AG04450 (cell line): ENCODE data around the gene GNAL. TPM values are rescaled to one million over a fixed set of nuclear protein-coding genes. Genes with fewer than 3 reads are reported as not detected.
"Not testable (repeated sequence)": the region's sequence is repeated elsewhere in the genome, so short reads cannot be mapped to it uniquely, and the experiment has no call there.

Experiments
- CTCF ChIA-PET: fragments of 300-600, 350-600 bp; formaldehyde crosslinking; extraction: SDS; loops from one replicate; lab custom pipeline; 2022; ENCODE audit warnings: antibody characterized with exemption, inconsistent platforms; lab: Charles Lee
- POLR2A ChIA-PET: fragments of 350-600 bp; formaldehyde crosslinking; extraction: SDS; loops from one replicate; lab custom pipeline; 2021; ENCODE audit warnings: antibody characterized with exemption, inconsistent platforms; lab: Yijun Ruan, JAX
- DNase-seq: peaks from one replicate; pipeline ENCODE4 v3.0.0-alpha.2; 2011; ENCODE audit warnings: low read depth, low spot score
- H3K27ac ChIP-seq: one replicate; pipeline ENCODE4 v1.5.1; 2012; ENCODE audit warnings: low read depth, low read length, control low read depth
- H3K27me3 ChIP-seq: one replicate; pipeline ENCODE4 v1.6.0; 2012; ENCODE audit warnings: low read length; ENCODE audit not compliant: control insufficient read depth, insufficient read depth
- H3K4me3 ChIP-seq: 2 replicates; pipeline ENCODE4 v1.5.1; 2011; ENCODE audit warnings: mild to moderate bottlenecking, low read depth, low read length, control low read depth
- H3K9me3 ChIP-seq: 2 replicates; pipeline ENCODE4 v1.5.1; 2012; ENCODE audit warnings: low read length; ENCODE audit not compliant: control insufficient read depth, insufficient read depth
- polyA plus RNA-seq: library from polyadenylated mRNA; depleted of rRNA; stranded (reverse); fragments of >200 nt; gene quantifications from 2 replicates; pipeline ENCODE4 v1.2.3, GENCODE V29; 2011
- TF ChIP-seq, protein P1 (sequence below): IDR thresholded peaks from 2 replicates; pipeline ENCODE4 v1.5.1; 2011; ENCODE audit warnings: low read depth, low read length, control low read depth, inconsistent platforms

GNAL gene
- polyA plus RNA-seq, 1 experiment: 0.51 TPM

DNA sequence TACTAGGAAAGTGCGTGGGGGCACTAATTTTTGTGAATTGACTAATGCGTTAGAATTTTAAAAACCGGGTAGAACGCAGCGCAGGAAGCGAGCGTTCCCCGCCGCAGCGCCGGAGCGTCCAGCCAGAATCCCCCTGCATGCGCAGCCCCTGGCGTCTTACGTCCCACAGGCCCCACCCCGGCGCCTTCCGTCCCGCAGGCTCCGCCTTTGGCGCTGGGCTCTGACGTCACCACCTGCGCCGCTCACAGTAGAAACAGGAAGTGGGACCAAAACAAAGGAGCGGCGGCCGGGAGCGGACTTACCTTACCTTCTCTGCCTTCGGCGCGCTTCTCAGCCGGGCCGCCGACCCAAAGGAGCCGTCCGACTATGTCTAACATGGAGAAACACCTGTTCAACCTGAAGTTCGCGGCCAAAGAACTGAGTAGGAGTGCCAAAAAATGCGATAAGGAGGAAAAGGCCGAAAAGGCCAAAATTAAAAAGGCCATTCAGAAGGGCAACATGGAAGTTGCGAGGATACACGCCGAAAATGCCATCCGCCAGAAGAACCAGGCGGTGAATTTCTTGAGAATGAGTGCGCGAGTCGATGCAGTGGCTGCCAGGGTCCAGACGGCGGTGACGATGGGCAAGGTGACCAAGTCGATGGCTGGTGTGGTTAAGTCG is 162.2 kb downstream of the GNAL start, which contains the start of gene CHMP1B:
Gene CHMP1B (plus strand): TSS at position 268 of the 660 bp plus-strand sequence. CDS start 99 bp downstream, at position 367.
- Histone ChIP-seq H3K4me3 (peak within 1 kb of the TSS; percentile 97), H3K9me3 (0 out of 2 replicates have a peak, but pooled peaks cover 3% of the 10 kb centered on the region), H3K27me3 (no peaks in the 10 kb centered on the region), H3K27ac (peak within 1 kb of the TSS; percentile 97)
- ChIA-PET POLR2A (no interaction called here), CTCF (no interaction called here)
- peak; percentile 94 for DNase-seq
- TF ChIP-seq, protein P1, sequence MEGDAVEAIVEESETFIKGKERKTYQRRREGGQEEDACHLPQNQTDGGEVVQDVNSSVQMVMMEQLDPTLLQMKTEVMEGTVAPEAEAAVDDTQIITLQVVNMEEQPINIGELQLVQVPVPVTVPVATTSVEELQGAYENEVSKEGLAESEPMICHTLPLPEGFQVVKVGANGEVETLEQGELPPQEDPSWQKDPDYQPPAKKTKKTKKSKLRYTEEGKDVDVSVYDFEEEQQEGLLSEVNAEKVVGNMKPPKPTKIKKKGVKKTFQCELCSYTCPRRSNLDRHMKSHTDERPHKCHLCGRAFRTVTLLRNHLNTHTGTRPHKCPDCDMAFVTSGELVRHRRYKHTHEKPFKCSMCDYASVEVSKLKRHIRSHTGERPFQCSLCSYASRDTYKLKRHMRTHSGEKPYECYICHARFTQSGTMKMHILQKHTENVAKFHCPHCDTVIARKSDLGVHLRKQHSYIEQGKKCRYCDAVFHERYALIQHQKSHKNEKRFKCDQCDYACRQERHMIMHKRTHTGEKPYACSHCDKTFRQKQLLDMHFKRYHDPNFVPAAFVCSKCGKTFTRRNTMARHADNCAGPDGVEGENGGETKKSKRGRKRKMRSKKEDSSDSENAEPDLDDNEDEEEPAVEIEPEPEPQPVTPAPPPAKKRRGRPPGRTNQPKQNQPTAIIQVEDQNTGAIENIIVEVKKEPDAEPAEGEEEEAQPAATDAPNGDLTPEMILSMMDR: no peak

DNA sequence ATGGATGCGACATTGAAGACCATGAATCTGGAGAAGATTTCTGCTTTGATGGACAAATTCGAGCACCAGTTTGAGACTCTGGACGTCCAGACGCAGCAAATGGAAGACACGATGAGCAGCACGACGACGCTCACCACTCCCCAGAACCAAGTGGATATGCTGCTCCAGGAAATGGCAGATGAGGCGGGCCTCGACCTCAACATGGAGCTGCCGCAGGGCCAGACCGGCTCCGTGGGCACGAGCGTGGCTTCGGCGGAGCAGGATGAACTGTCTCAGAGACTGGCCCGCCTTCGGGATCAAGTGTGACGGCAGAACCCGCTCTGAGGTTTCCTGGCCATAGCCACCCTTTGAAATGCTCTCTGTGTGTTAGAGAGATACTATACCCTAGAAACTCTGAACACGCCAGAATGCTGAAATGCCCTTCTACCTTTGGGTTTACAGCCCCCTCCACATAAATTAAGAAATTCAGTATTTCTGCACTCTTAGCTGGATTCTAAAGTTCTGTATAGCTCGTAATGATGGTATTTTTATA is 162.8 kb downstream of the GNAL start:
- Histone ChIP-seq H3K9me3 (0 out of 2 replicates have a peak, but pooled peaks cover 3% of the 10 kb centered on the region), H3K4me3 (peak overlapping the region; percentile 97), H3K27ac (peak overlapping the region; percentile 97), H3K27me3 (no peaks in the 10 kb centered on the region)
- TF ChIP-seq, protein P1: no peak
- DNase-seq: no peak
- CTCF ChIA-PET: interaction anchor here (1.5 kb wide), 1 partner anchor 187 kb away, joined by 5 read pairs; no protein-coding TSS in a partner anchor
- POLR2A ChIA-PET: no interaction called here

DNA sequence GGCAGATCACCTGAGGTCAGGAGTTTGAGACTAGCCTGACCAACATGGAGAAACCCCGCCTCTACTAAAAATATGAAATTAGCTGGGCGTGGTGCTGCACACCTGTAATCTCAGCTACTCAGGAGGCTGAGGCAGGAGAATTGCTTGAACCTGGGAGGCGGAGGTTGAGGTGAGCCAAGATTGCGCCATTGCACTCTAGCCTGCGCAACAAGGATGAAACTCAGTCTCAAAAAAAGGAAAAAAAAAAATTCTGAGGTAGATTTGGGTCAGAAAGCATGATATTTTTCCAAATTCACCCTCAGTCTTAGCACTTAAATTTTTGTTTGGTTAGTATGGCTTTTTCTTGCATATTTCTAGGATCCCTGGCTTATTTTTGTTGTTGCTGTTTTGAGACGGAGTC is 165.5 kb downstream of the GNAL start:
- DNase-seq, H3K9me3 ChIP-seq, H3K4me3 ChIP-seq, H3K27me3 ChIP-seq, H3K27ac ChIP-seq: not testable (repeated sequence)
- ChIA-PET CTCF (interaction anchor here (1.4 to 2.4 kb wide), 2 partner anchors 84 to 140 kb away, joined by 3 to 5 read pairs; no protein-coding TSS in a partner anchor), POLR2A (interaction anchor here (0.6 kb wide), 1 partner anchor 126 kb away, joined by 7 read pairs; no protein-coding TSS in a partner anchor)

DNA sequence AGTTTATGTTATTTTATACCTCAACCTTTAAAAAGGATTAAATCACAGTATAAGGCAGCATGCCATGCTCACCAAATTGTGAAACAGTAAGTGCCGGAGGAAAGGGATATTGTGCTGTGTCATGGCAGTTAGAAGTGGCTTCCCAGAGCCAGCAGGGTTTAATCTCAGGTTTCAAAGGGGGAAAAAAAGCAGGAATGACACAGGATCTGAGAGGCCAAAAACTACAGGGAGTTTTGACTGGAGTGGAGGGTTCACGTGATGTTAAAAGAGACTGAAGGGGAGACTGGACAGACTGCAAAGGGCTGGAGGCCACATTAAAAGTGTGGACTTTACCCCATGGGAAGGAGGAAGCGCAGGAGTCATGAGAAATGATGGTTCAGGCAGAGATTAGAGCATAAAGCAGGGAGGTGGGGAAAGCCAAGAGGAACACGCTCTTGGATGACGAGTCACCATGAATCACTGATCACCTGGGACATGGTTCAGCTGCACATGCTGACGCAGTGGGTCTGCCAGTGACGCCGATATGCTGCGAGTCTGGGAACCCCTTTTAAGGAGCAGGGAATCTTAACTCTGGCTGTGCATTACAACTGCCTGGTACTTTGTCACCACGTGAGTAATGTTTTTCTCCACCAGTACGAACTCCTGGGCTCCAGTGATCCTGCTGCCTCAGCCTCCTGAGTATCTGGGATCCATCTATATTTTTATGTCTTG is 168.3 kb downstream of the GNAL start:
- Histone ChIP-seq H3K27ac (peak overlapping the region; percentile 100), H3K27me3 (no peaks in the 10 kb centered on the region), H3K4me3 (peak overlapping the region; percentile 39), H3K9me3 (no peaks in the 10 kb centered on the region; the same call in 1 of the 2 replicates)
- ChIA-PET POLR2A (no interaction called here), CTCF (no interaction called here)
- TF ChIP-seq, protein P1: no peak
- peak; percentile 99 for DNase-seq

DNA sequence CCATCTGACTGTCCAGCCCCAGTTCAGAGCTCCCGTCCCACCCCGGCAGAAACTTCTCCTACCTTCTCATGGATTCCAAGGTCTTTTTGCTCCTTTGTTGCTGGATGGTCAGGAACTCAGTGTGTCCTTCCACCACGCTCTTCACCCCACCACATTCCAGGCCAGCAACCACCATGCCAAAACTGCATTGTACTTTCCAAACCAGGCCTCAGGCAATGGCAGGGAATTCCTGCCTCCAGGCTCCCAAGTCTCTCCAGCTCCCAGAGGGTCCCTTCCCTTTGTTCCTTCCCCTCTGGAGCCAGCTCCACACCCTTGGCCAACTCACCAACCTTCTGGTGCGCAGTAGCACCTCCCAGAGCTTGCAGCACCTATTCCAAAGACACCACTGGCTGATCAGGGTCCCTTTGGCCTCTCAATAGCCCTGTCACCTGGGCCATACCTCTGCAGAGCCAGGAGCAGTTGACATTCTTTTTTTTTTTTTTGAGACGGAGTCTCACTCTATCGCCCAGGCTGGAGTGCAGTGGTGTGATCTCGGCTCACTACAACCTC is 170.3 kb downstream of the GNAL start:
- POLR2A ChIA-PET: no interaction called here
- no peaks in the 10 kb centered on the region; the same call in 1 of the 2 replicates for H3K9me3 ChIP-seq
- TF ChIP-seq, protein P1: no peak
- DNase-seq: no peak
- no peak overlapping the region for H3K4me3 ChIP-seq
- no peaks in the 10 kb centered on the region for H3K27me3 ChIP-seq
- no peak overlapping the region for H3K27ac ChIP-seq
- CTCF ChIA-PET: interaction anchor here (0.6 to 1.0 kb wide), 2 partner anchors 126 to 136 kb away, joined by 3 to 4 read pairs; no protein-coding TSS in a partner anchor
